Activated CD4-positive, alpha-beta T cell treated with anti-CD3 and anti-CD28 coated beads, Interleukin-2, amount 50 U/mL, for 4 hours (primary cell): ENCODE measurements around the gene EYS.
"Not testable (repeated sequence)": the region's sequence is repeated elsewhere in the genome, so short reads cannot be mapped to it uniquely, and the experiment has no call there.

Source experiments
- DNase-seq, 2 experiments: peaks; one replicate each; pipeline ENCODE4 v3.0.0-alpha.2; 2020

EYS gene

GRCh38 chr6:63800386-63800785 lies 1906.6 kb downstream of the EYS start:
- not testable (repeated sequence) for DNase-seq

DNA sequence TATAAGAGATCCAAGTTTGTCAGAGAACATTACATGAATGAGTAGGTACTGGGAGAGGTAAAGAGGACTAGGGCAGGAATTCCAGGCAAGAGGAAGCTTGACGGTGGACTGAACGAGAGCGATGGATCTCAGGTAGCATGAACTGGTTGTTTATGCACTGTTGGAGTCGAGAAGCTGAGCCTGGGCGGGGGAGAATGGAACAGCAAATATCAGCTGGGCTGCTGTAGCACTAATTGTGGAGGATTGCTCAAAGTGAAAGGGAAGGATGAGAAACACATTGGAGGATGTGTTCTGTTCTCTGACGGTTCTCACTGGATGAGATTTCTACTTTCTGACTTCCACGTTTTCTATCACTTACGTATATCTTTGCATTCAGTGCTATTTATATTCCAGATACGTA lies 1907.2 kb downstream of the EYS start:
- DNase-seq, result no peak

GRCh38 chr6:63799313-63799712 lies 1907.7 kb downstream of the EYS start:
- DNase-seq, result no peak

DNA sequence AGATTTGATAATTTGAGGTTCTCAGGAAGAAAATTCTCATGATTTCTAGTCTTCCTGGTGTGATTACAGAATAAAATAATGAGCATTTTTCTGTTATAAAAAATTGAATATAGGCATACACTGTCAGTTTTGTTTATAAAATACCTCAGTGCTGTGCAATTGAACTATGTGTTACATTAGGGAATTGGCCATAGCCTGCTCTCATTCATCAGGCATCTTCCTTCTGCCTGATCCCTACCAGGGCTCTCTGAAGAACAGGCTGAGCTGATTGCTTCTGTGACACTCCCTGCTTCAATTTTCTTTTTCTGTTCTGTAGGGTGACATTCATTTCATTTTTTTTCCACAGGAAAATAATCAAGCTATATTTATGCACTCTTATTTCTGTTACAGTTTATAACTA lies 1908.6 kb downstream of the EYS start:
- no peak for DNase-seq

- no peak for DNase-seq
These were observed 1909.3 kb downstream of the EYS start for GRCh38 chr6:63797721-63798120.

DNA sequence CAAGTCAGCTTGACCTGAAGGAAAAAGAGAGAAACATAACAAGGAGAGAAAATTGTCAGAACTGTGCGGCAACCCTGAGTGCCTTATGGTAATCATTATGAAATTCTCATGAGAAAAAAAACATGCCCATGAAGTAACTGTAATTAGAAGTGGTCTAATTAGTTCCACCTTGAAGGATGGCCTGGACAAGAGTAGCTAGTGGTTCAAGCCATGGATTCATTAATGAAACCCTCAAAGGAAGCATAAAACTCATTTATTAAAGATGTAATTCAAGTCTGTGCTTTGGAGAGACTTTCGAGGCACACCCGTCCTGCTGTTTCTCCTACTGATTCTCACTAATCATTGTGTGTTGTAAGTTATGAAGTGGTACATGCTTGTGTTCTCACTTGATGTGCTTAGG lies 1911.2 kb downstream of the EYS start:
- DNase-seq, result no peak

- DNase-seq, result no peak
These were observed 1912.0 kb downstream of the EYS start for GRCh38 chr6:63795006-63795405.

GRCh38 chr6:63793465-63794137 lies 1913.4 kb downstream of the EYS start:
- DNase-seq, result no peak

- DNase-seq, result no peak
These were observed 1914.1 kb downstream of the EYS start for GRCh38 chr6:63792736-63793464.

GRCh38 chr6:63790334-63790733 lies 1916.7 kb downstream of the EYS start:
- no peak for DNase-seq

GRCh38 chr6:63789699-63790098 lies 1917.3 kb downstream of the EYS start:
- no peak for DNase-seq

DNA sequence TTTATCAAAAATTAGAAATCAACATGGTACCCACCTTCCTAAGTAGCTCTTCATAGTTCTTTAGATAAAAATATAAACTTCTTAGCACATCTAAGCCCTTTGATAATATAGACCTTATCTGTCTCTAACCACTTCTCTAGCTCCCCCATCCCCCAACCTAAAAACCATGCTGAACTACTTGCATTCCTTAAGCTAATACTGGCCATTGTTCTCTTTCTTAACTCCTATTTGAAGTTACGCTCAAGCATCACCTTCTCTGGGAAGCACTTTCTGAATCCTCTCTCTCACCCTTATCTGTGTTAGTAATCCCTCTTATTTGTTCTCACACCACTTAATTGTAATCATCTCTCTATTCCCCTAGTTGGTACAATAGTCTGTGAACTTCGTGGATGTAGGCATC lies 1918.5 kb downstream of the EYS start:
- DNase-seq, result no peak

GRCh38 chr6:63787021-63787420 lies 1920.0 kb downstream of the EYS start:
- DNase-seq, result no peak

GRCh38 chr6:63785006-63785405 lies 1922.0 kb downstream of the EYS start:
- no peak for DNase-seq

DNA sequence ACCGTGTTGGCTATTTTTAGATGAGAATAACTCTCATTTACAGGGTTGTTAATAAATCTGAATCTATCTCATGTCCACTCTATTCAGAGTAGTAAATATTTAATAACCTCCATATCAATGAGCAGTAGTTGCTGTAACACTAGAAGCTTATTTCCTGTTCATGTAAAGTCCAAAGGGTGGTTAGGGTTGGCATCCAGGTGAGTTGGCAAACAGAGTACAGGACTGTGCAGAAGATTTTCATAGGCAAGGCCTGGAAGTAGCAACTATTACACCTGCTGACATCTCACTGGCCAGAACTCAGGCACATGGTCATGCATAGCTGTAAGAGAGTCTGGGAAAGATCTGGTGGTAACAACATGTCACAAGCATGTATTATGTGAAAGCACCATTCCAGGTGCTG lies 1923.9 kb downstream of the EYS start:
- DNase-seq, result no peak

DNA sequence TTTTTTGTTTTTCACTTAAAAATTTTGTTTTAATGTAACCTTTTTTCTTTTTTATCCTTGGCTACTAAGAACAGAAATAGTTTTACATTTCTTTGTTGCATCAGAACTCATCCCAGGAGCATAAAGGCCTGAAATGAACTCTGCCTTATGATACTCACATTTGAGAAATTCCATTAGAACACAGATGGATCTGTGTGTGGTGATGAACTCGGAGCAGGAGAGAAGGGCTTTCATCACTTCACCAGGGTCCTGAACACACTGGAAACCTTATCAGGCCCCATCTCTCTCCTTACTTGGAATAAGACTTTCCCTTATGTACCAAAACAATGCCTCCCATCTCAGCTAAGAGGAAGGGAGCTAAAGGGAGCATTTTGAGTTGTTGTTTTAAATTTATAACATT lies 1932.1 kb downstream of the EYS start:
- no peak for DNase-seq

GRCh38 chr6:63773200-63773599 lies 1933.8 kb downstream of the EYS start:
- DNase-seq, result no peak

GRCh38 chr6:63765828-63766227 lies 1941.2 kb downstream of the EYS start:
- DNase-seq, result no peak

- no peak for DNase-seq
These were observed 1942.6 kb downstream of the EYS start for GRCh38 chr6:63764318-63764916.

- no peak for DNase-seq
These were observed 1946.8 kb downstream of the EYS start for GRCh38 chr6:63760199-63760598.

DNA sequence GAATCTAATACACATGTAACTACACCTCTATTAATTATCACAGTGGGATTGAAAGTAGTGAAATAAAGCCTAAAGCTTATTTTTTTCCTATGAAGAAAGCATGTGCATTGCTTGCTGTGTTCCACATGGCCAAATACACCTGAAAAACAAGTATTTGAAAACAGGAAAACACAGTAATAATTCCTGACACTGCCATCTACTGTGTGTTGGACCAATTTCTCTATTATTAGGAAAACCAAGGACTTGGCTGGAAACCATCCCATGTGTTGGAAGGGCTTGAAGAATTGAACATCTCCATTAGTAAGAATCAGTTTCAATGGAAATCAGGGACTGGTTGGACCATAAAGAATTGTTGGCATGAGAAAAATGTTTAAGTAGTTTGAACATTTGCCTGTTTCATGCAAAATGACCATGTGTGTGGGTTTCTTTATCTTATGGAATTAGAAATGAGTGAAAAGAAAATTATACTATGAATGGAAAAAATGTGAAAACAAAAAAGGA lies 1947.4 kb downstream of the EYS start:
- no peak for DNase-seq

- no peak for DNase-seq
These were observed 1949.2 kb downstream of the EYS start for GRCh38 chr6:63757826-63758225.

DNA sequence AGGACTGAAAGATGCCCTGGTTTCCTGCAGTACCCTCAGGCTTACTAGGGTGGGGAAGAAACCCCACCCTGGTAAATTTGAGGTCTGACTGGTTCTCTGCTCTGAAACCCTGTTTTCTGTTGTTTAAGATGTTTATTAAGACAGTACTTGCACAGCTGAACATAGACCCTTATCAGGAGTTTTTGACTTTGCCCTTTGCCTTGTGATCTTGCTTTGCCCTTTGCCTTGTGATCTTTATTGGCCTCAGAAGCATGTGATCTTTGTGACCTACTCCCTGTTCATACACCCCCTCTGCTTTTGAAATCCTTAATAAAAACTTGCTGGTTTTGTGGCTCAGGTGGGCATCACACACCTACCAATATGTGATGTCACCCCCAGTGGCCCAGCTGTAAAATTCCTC lies 1949.8 kb downstream of the EYS start:
- DNase-seq, result not testable (repeated sequence)

GRCh38 chr6:63750400-63750799 lies 1956.6 kb downstream of the EYS start:
- DNase-seq, result no peak
